IMR-90 (cell line): ENCODE data around the gene PHKG2. TPM values are rescaled to one million over a fixed set of nuclear protein-coding genes. Genes with fewer than 3 reads are reported as not detected.

Experiments
- ATAC-seq: fragments of 200-7000 bp; cut with Tn5 transposase; 2 replicates; pipeline ENCODE4 v1.9.1; 2020; ENCODE audit warnings: low read depth, mild to moderate bottlenecking, moderate library complexity
- BruUV-seq: library from RNA; stranded (reverse); fragments of 400-500 nt; replicated peaks from 2 replicates; lab custom pipeline; 2021; lab: Mats Ljungman, UMichigan
- CTCF ChIA-PET: fragments of 300-600 bp; formaldehyde crosslinking; extraction: SDS; loops from one replicate; lab custom pipeline; 2021; ENCODE audit warnings: antibody characterized with exemption; lab: Yijun Ruan, JAX
- POLR2A ChIA-PET: fragments of 300-600 bp; sonication (Branson Sonifier 250); formaldehyde crosslinking; loops from one replicate; lab custom pipeline; 2022; ENCODE audit warnings: antibody characterized with exemption; ENCODE audit not compliant: unreplicated experiment; lab: Charles Lee
- DNase-seq: peaks from one replicate; pipeline ENCODE4 v3.0.0; 2013
- H2AFZ ChIP-seq: replicated peaks from 2 replicates; pipeline ENCODE3; 2013; ENCODE audit warnings: low read length, mild to moderate bottlenecking; ENCODE audit not compliant: poor library complexity
- H2AK5ac ChIP-seq: 2 replicates; pipeline ENCODE4 v1.6.1; 2013; ENCODE audit warnings: low read depth, low read length, inconsistent platforms
- H2AK9ac ChIP-seq: replicated peaks from 2 replicates; pipeline ENCODE3; 2013; ENCODE audit warnings: mild to moderate bottlenecking, low read depth, low read length, moderate library complexity; ENCODE audit not compliant: poor library complexity
- H2BK120ac ChIP-seq: 2 replicates; pipeline ENCODE4 v1.6.1; 2013; ENCODE audit warnings: low read depth, low read length, inconsistent platforms
- H2BK15ac ChIP-seq: 3 replicates; pipeline ENCODE4 v1.6.1; 2013; ENCODE audit warnings: low read depth, low read length, inconsistent platforms
- H2BK20ac ChIP-seq: 2 replicates; pipeline ENCODE4 v1.6.1; 2013; ENCODE audit warnings: low read depth, mild to moderate bottlenecking, inconsistent platforms, low read length, moderate library complexity
- H2BK5ac ChIP-seq: 2 replicates; pipeline ENCODE4 v1.6.1; 2013; ENCODE audit warnings: mild to moderate bottlenecking, low read depth, low read length, inconsistent platforms; ENCODE audit not compliant: poor library complexity, severe bottlenecking
- H3K14ac ChIP-seq: replicated peaks from 2 replicates; pipeline ENCODE4 v1.6.1; 2013; ENCODE audit warnings: low read depth, low read length, inconsistent platforms
- H3K18ac ChIP-seq: 2 replicates; pipeline ENCODE4 v1.6.1; 2013; ENCODE audit warnings: low read depth, low read length, control low read depth
- H3K23ac ChIP-seq: 2 replicates; pipeline ENCODE4 v1.6.1; 2013; ENCODE audit warnings: low read depth, low read length, inconsistent platforms
- H3K27ac ChIP-seq: 2 replicates; pipeline ENCODE4 v1.5.1; 2013; ENCODE audit warnings: mild to moderate bottlenecking, control low read depth, low read length; ENCODE audit not compliant: insufficient read depth
- H3K27me3 ChIP-seq: 2 replicates; pipeline ENCODE4 v1.6.1; 2013; ENCODE audit warnings: low read length; ENCODE audit not compliant: control insufficient read depth, insufficient read depth
- H3K36me3 ChIP-seq: 2 replicates; pipeline ENCODE4 v1.6.1; 2013; ENCODE audit warnings: low read length, mixed read lengths; ENCODE audit not compliant: control insufficient read depth, insufficient read depth
- H3K4ac ChIP-seq: 2 replicates; pipeline ENCODE4 v1.6.1; 2013; ENCODE audit warnings: low read depth, low read length, inconsistent platforms
- H3K4me1 ChIP-seq: 2 replicates; pipeline ENCODE4 v1.6.1; 2013; ENCODE audit warnings: low read length, mixed read lengths; ENCODE audit not compliant: control insufficient read depth, insufficient read depth
- H3K4me2 ChIP-seq: 2 replicates; pipeline ENCODE4 v1.6.1; 2013; ENCODE audit warnings: low read depth, mild to moderate bottlenecking, control low read depth, low read length, moderate library complexity
- H3K4me3 ChIP-seq: 2 replicates; pipeline ENCODE4 v1.5.1; 2013; ENCODE audit warnings: low read depth, mild to moderate bottlenecking, control low read depth, low read length, moderate library complexity; ENCODE audit not compliant: insufficient read depth
- H3K56ac ChIP-seq: 2 replicates; pipeline ENCODE4 v1.6.1; 2013; ENCODE audit warnings: low read length, inconsistent platforms; ENCODE audit not compliant: insufficient read depth; ENCODE audit errors: extremely low read depth
- H3K79me1 ChIP-seq, 2 experiments: 2 replicates each; pipeline ENCODE4 v1.6.1; 2013; ENCODE audit warnings: low read length in 2 of 2, inconsistent platforms in 1 of 2, low read depth in 1 of 2
- H3K9ac ChIP-seq: 2 replicates; pipeline ENCODE4 v1.6.1; 2013; ENCODE audit warnings: low read depth, low read length, control low read depth
- H3K9me1 ChIP-seq: 2 replicates; pipeline ENCODE4 v1.6.1; 2013; ENCODE audit warnings: low read length, inconsistent platforms; ENCODE audit not compliant: insufficient read depth
- H3K9me3 ChIP-seq: 2 replicates; pipeline ENCODE4 v1.6.1; 2013; ENCODE audit warnings: low read length; ENCODE audit not compliant: control insufficient read depth, insufficient read depth
- H4K20me1 ChIP-seq: 2 replicates; pipeline ENCODE4 v1.6.1; 2013; ENCODE audit warnings: low read length, inconsistent platforms; ENCODE audit not compliant: insufficient read depth
- H4K5ac ChIP-seq: 2 replicates; pipeline ENCODE4 v1.6.1; 2013; ENCODE audit warnings: mild to moderate bottlenecking, low read depth, low read length, control low read depth
- H4K8ac ChIP-seq, 2 experiments: 2 replicates each; pipeline ENCODE4 v1.6.1; 2013; ENCODE audit warnings: low read depth in 2 of 2, low read length in 2 of 2, control low read depth in 1 of 2, inconsistent platforms in 1 of 2
- H4K91ac ChIP-seq: 2 replicates; pipeline ENCODE4 v1.6.1; 2013; ENCODE audit warnings: low read depth, low read length, inconsistent platforms; ENCODE audit not compliant: insufficient read depth
- ELK1 ChIP-seq: fragments of 150-350 bp; IDR thresholded peaks from 2 replicates; pipeline ENCODE4 v1.6.1; 2016; ENCODE audit warnings: low read depth, mild to moderate bottlenecking, low read length, moderate library complexity, borderline replicate concordance
- RAD21 ChIP-seq: IDR thresholded peaks from 2 replicates; pipeline ENCODE4 v1.6.1; 2012; ENCODE audit warnings: low read length, improper control_type of control experiment
- WGBS, 2 experiments: methylation state at CpG; one replicate each; pipeline versions ENCODE4 v1.1.5 to v1.1.7; 2013; ENCODE audit warnings: missing lambda C conversion rate in 2 of 2; ENCODE audit not compliant: insufficient read length in 1 of 2; ENCODE audit errors: extremely low coverage in 2 of 2; 5-methylcytosine and 5-hydroxymethylcytosine counted together
- dilution Hi-C: fragments of 300-500 bp; cut with HindIII; formaldehyde crosslinking; loops from one replicate; pipeline ENCODE4 v1.14.3; 2018; ENCODE audit warnings: low sequenced_read_pairs; ENCODE audit not compliant: unreplicated experiment
- in situ Hi-C: fragments of 300-500 bp; cut with MboI; formaldehyde crosslinking; loops from 3 replicates; pipeline ENCODE4 v1.14.3; 2019; ENCODE audit warnings: low sequenced_read_pairs, inconsistent platforms, mixed read lengths
- intact Hi-C: fragments of 100-400 bp; cut with micrococcal nuclease; formaldehyde crosslinking; loops from 2 replicates; pipeline ENCODE4 v1.10.0; 2022
- polyA plus RNA-seq, 3 experiments: library from polyadenylated mRNA; depleted of rRNA; stranded (reverse); fragments of >200 nt; gene quantifications; 2 replicates each; pipeline ENCODE4 v1.2.3, GENCODE V29; 2012; ENCODE audit warnings: low replicate concordance in 1 of 3
- total RNA-seq: library from RNA; depleted of rRNA; stranded (reverse); fragments of >200 nt; gene quantifications from 2 replicates; pipeline ENCODE4 v1.2.3, GENCODE V29; 2012

The PHKG2 gene
- total and polyA plus RNA-seq, 2 of the 4 experiments (the other 2 are of a cell fraction): 26.0 to 38.9 TPM

DNA sequence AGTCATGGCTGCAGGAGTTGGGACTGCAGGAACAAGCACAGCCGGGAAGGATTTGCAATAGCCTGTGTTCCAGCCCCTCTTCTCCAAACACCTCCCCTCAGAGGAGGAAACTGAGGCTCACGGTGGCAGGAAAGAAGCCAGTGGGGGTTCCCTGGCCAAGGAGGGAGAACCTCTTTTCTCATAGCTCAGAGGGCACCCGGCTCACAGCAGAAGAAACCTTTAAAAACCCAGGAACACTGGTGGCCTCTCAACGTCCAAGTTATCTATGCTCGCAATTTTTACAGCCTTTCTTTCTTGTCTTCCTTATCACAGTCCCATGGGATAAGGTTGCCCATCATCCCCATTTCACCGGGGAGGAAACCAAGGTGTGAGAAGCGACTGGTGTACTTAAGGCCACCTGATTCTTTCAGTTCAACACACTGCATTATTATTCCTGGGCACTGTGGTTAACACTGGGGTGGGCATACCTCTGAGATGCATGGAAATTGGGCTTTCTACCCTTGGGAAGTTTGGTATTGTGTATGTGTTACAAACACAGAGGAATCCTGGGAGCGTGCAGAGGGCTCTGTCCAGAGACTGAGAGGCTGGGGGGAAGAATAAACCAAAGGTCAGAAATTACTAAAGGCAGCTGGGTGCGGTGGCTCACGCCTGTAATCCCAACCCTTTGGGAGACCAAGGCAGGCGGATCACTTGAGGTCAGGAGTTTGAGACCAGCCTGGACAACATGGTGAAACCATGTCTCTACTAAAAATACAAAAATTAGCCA is 39.6 kb downstream of the PHKG2 start:
- Histone ChIP-seq H2AK9ac (peak overlapping the region; percentile 99), H4K20me1 (peaks cover 8% of the 10 kb centered on the region), H3K9me1 (peaks cover 6% of the 10 kb centered on the region; the same call in 1 of the 2 replicates), H3K23ac (peak overlapping the region; percentile 35; the same call in 1 of the 2 replicates), H3K79me1 (peaks cover 11 to 33% of the 10 kb centered on the region in 2 experiments), H4K8ac (peak overlapping the region; percentile 97 to 99), H3K4ac (peak overlapping the region; percentile 96), H2AK5ac (peak overlapping the region; percentile 40; the same call in 1 of the 2 replicates), H3K36me3 (peaks cover 16% of the 10 kb centered on the region), H3K4me1 (peaks cover 4% of the 10 kb centered on the region), H2BK120ac (peak overlapping the region; percentile 5), H3K4me2 (peak overlapping the region; percentile 92), H2BK15ac (peak overlapping the region; percentile 52; the same call in 1 of the 3 replicates), H4K5ac (peak overlapping the region; percentile 98), H2BK20ac (no peak overlapping the region), H3K9me3 (no peaks in the 10 kb centered on the region), H3K27ac (peak overlapping the region; percentile 96), H3K4me3 (peak overlapping the region; percentile 96), H2AFZ (peak overlapping the region; percentile 95), H2BK5ac (peak overlapping the region; percentile 88), H3K56ac (peak overlapping the region; percentile 59), H4K91ac (peak overlapping the region; percentile 79), H3K14ac (peak overlapping the region; percentile 70), H3K18ac (peak overlapping the region; percentile 76), H3K9ac (peak overlapping the region; percentile 91), H3K27me3 (0 out of 2 replicates have a peak, but pooled peaks cover 2% of the 10 kb centered on the region)
- TF ChIP-seq ELK1: no peak
- no peak for TF ChIP-seq RAD21
- BruUV-seq: no TSS peak
- 66% methylated on average over 5 of the region's 11 CpGs; no CpG with 5 or more reads in 1 of the 2 experiments for WGBS, 2 experiments
- intact Hi-C loops (loop anchor here (1.0 kb wide), 3 partner anchors 18 to 134 kb away; no protein-coding TSS in a partner anchor), dilution Hi-C loops (no loop called here), in situ Hi-C loops (no loop called here)
- no peak for ATAC-seq
- POLR2A ChIA-PET: interaction anchor here (1.5 kb wide), 1 partner anchor 18 kb away, joined by 13 read pairs; no protein-coding TSS in a partner anchor
- CTCF ChIA-PET: interaction anchor here (0.6 to 0.8 kb wide), 2 partner anchors 27 to 670 kb away, joined by 3 to 4 read pairs; no protein-coding TSS in a partner anchor
- DNase-seq: no peak
